Measurements from ENCODE around the gene GIGYF2. TPM values are rescaled to one million over a fixed set of nuclear protein-coding genes. Genes with fewer than 3 reads are reported as not detected.

The GIGYF2 gene
- total and polyA plus RNA-seq, 2 of the 13 experiments (the other 11 are each of a cell fraction or from before 2014, with no cell fraction given), result 44.9 to 73.5 TPM

GRCh38 chr2:232749331-232749730 is 52.2 kb downstream of the GIGYF2 start:
- intact Hi-C loops (cut with micrococcal nuclease; ENCODE audit: unreplicated experiment), result loop anchor here (10.0 kb wide), 1 partner anchor 145 kb away; no protein-coding TSS in a partner anchor
- Histone ChIP-seq H3K4me1 (ENCODE audit: insufficient read depth, low read length) (peaks cover 5% of the 10 kb centered on the region; the same call in 1 of the 2 replicates), H3K4me3 (replicated peaks in 1 of 3; ENCODE audit: insufficient read depth in 1 of 3, low read depth in 2 of 3, low read length in 3 of 3) (no peak overlapping the region), H3K4me2 (ENCODE audit: low read depth, low read length) (no peak overlapping the region), H3K9ac (ENCODE audit: insufficient read depth, low read depth, low read length) (no peak overlapping the region), H3K36me3 (replicated peaks in 1 of 2; ENCODE audit: control insufficient read depth in 1 of 2, insufficient read depth in 2 of 2, low read length in 2 of 2) (peaks cover 11 to 65% of the 10 kb centered on the region in 2 experiments), H3K79me2 (ENCODE audit: insufficient read depth, low read length) (no peaks in the 10 kb centered on the region), H3K27me3 (ENCODE audit: control insufficient read depth in 1 of 2, insufficient read depth in 2 of 2, low read length in 2 of 2) (no peaks in the 10 kb centered on the region), H4K20me1 (ENCODE audit: insufficient read depth, low read length) (no peaks in the 10 kb centered on the region), H2AFZ (ENCODE audit: low read length) (no peak overlapping the region), H3K9me3 (ENCODE audit: low read length) (no peaks in the 10 kb centered on the region), H3K27ac (ENCODE audit: extremely low read length, insufficient read depth, low read length) (no peak overlapping the region)
- in situ Hi-C loops (cut with HindIII; ENCODE audit: extremely low pct_ligation_motif_present, low pct_unique_long_range_greater_than_20kb), result no loop called here
- POLR2A ChIA-PET, result no interaction called here
- FAIRE-seq, result no peak
- 96% methylated on average over 3 of the region's 3 CpGs for WGBS (ENCODE audit: low lambda C conversion rate)
- ATAC-seq, result no peak
- CTCF ChIA-PET (ENCODE audit: low intra/inter-chr PET ratio, low total read pairs), result no interaction called here
- no TSS peak for BruUV-seq (replicated peaks)
- DNase-seq (ENCODE audit: low spot score), result no peak
- TF ChIP-seq ZNF691 (CRISPR knock-in tag; IDR thresholded peaks at IDR 0.05; ENCODE audit: borderline replicate concordance, low read depth), result no peak
- TF ChIP-seq KMT2B (CRISPR knock-in tag; IDR thresholded peaks at IDR 0.05), result no peak
- TF ChIP-seq UBTF (CRISPR knock-in tag; IDR thresholded peaks at IDR 0.05), result no peak
- no peak for TF ChIP-seq PCBP1 (IDR thresholded peaks at IDR 0.05; ENCODE audit: borderline replicate concordance, low read depth, low read length)
- no peak for TF ChIP-seq MLLT10 (CRISPR knock-in tag; IDR thresholded peaks at IDR 0.05)
- TF ChIP-seq FOSL1 (CRISPR knock-in tag; IDR thresholded peaks at IDR 0.05; ENCODE audit: borderline replicate concordance), result no peak
- TF ChIP-seq ARNTL (CRISPR knock-in tag; IDR thresholded peaks at IDR 0.05), result no peak
- no peak for TF ChIP-seq SNAPC5 (CRISPR knock-in tag; IDR thresholded peaks at IDR 0.05; ENCODE audit: borderline replicate concordance)
- TF ChIP-seq ZNF674 (CRISPR knock-in tag; IDR thresholded peaks at IDR 0.05; ENCODE audit: low read depth), result no peak
- no peak for TF ChIP-seq ZBTB3 (CRISPR knock-in tag; IDR thresholded peaks at IDR 0.05; ENCODE audit: borderline replicate concordance, low read depth)
- TF ChIP-seq ATF6 (CRISPR knock-in tag; conservative IDR thresholded peaks at IDR 0.05), result no peak
- TF ChIP-seq CBX2 (IDR thresholded peaks at IDR 0.05; ENCODE audit: low read depth, low read length), result no peak
- TF ChIP-seq CBX2 (CRISPR knock-in tag; IDR thresholded peaks at IDR 0.05; ENCODE audit: low read depth), result no peak
- TF ChIP-seq EEA1 (CRISPR knock-in tag; IDR thresholded peaks at IDR 0.05; ENCODE audit: borderline replicate concordance), result no peak
- no peak for TF ChIP-seq STAG1 (CRISPR knock-in tag; IDR thresholded peaks at IDR 0.05)
- TF ChIP-seq RXRA (CRISPR knock-in tag; IDR thresholded peaks at IDR 0.05), result no peak
- no peak for TF ChIP-seq TOE1 (CRISPR knock-in tag; IDR thresholded peaks at IDR 0.05)
- TF ChIP-seq ZNF713 (CRISPR knock-in tag; IDR thresholded peaks at IDR 0.05), result no peak
- no peak for TF ChIP-seq ZNF709 (CRISPR knock-in tag; IDR thresholded peaks at IDR 0.05)
- TF ChIP-seq ZNF234 (CRISPR knock-in tag; conservative IDR thresholded peaks at IDR 0.05), result no peak
